GM06990 (cell line): ENCODE measurements around the gene SLC36A2.

Experiments used
- DNase-seq: peaks from one replicate; pipeline ENCODE4 v3.0.0-alpha.2; 2011; ENCODE audit not compliant: insufficient read length; ENCODE audit errors: extremely low read depth
- H3K27me3 ChIP-seq: replicated peaks from 2 replicates; pipeline ENCODE4 v1.6.0; 2011; ENCODE audit warnings: low read length; ENCODE audit not compliant: control insufficient read depth, insufficient read depth
- H3K36me3 ChIP-seq: 2 replicates; pipeline ENCODE4 v1.5.1; 2011; ENCODE audit warnings: low read length; ENCODE audit not compliant: control insufficient read depth, insufficient read depth
- H3K4me3 ChIP-seq: replicated peaks from 2 replicates; pipeline ENCODE4 v1.5.1; 2011; ENCODE audit warnings: low read depth, mild to moderate bottlenecking, control low read depth, low read length
- TF ChIP-seq, protein P1 (sequence below): IDR thresholded peaks from 2 replicates; pipeline ENCODE4 v1.5.1; 2011; ENCODE audit warnings: low read length, control low read depth, mild to moderate bottlenecking, inconsistent platforms; ENCODE audit not compliant: insufficient read depth, poor library complexity, severe bottlenecking

Gene SLC36A2

DNA sequence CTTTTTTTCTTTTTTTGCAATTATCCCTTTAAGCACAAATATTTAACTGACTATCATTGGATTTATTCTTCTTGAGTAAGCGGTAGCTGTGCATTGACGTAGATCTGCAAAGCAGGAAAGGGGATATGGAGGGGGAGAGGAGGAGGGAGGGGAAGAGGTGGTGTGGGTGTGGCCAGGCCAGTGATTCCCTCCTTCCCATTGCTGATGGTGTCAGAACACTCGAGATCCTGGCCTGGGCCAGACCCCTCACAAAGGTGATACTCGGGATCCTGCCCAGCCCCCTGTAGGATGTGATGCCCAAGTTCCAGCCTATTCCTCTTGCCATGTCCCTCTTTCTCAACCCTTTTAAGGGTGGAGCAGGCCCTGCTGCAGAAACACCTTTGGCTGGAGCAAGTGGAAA is 53.7 kb downstream of the SLC36A2 start:
- no peaks in the 10 kb centered on the region for H3K27me3 ChIP-seq
- no peaks in the 10 kb centered on the region for H3K36me3 ChIP-seq
- TF ChIP-seq, protein P1, sequence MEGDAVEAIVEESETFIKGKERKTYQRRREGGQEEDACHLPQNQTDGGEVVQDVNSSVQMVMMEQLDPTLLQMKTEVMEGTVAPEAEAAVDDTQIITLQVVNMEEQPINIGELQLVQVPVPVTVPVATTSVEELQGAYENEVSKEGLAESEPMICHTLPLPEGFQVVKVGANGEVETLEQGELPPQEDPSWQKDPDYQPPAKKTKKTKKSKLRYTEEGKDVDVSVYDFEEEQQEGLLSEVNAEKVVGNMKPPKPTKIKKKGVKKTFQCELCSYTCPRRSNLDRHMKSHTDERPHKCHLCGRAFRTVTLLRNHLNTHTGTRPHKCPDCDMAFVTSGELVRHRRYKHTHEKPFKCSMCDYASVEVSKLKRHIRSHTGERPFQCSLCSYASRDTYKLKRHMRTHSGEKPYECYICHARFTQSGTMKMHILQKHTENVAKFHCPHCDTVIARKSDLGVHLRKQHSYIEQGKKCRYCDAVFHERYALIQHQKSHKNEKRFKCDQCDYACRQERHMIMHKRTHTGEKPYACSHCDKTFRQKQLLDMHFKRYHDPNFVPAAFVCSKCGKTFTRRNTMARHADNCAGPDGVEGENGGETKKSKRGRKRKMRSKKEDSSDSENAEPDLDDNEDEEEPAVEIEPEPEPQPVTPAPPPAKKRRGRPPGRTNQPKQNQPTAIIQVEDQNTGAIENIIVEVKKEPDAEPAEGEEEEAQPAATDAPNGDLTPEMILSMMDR = no peak
- DNase-seq = no peak
- H3K4me3 ChIP-seq = no peak overlapping the region

DNA sequence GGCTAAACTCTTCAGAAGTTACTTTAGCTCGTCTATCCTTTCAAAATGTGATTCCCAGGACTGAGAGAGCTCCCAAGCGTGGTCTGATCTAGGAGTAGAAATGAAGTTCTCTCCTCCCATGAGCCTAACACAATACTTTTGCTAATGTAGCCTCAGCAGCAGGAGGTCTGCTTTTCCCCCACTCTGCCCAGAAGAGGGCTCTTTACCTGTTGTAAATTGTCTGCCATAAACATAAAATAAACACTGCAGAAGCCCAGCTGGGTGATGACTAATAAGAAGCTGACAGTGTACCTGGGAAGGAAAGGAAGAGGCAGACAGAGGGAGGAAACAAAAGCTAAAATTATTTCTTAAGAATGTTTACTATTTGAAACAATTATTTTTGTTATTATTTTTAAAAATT is 59.2 kb downstream of the SLC36A2 start:
- no peaks in the 10 kb centered on the region for H3K36me3 ChIP-seq
- H3K27me3 ChIP-seq = no peaks in the 10 kb centered on the region
- TF ChIP-seq, protein P1 = peak; percentile 47
- DNase-seq = no peak
- H3K4me3 ChIP-seq = no peak overlapping the region

DNA sequence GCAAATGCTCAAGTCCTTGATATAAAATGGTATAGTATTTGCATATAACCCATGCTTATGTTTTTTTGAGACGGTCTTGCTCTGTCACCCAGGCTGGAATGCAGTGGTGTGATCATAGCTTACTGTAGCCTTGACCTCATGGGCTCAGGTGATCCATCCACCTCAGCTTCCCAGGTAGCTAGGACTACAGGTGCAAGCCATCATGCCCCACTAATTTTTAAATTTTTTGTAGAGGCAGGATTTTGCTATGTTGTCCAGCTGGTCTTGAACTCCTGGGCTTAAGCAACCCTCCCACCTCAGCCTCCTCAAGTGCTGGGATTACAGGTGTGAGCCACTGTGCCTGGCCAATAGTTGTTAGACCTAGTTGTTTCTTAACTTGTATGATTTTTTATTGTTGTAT is 61.1 kb downstream of the SLC36A2 start:
- Histone ChIP-seq H3K36me3 (no peaks in the 10 kb centered on the region), H3K27me3 (no peaks in the 10 kb centered on the region), H3K4me3 (no peak overlapping the region)
- DNase-seq = no peak
- TF ChIP-seq, protein P1 = no peak

DNA sequence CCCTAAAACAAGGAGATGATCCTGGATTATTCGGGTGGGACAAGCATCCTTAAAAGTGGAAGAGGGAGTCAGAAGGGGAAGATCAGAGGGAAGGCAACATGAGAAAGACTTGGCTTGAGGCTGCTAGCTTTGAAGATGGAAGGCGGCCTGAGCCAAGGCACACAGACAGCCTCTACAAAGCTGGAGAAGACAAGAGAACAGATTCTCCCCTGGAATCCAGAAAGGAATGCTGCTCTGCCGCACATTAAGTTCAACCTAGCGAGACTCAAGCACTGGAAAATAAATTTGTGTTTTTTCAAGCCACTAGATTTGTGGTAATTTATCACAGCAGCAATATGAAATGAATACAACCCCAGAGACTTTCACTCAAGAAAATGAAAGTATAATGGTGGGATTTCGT is 61.7 kb downstream of the SLC36A2 start:
- DNase-seq = no peak
- TF ChIP-seq, protein P1 = no peak
- no peaks in the 10 kb centered on the region for H3K27me3 ChIP-seq
- H3K4me3 ChIP-seq = no peak overlapping the region
- H3K36me3 ChIP-seq = no peaks in the 10 kb centered on the region

DNA sequence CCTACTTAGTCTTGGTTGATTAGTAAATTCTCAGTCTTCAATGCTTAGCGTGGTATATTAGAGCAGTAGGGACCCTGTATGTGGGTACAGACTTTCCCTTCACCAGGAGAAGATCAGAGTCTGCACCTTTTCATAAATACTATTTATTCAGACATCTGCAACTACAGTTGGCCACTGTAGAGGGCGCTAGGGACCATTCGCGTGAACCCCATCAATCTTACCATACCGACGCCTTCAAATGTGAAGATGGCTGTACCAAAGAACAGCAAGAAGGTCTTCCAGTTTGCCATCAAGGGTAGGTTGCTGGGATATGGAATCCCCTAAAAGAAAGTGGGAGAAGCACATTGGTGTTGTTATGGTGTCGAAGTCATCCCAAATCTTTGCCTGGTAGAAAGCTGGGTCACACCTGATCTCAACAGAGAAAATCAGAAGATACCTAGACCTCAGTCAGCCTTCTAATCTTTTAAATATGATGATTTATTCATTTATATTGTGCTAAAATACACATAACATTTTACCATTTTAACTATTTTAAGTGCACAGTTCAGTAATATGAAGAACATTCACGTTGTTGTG is 62.9 kb downstream of the SLC36A2 start:
- no peak for DNase-seq
- Histone ChIP-seq H3K36me3 (no peaks in the 10 kb centered on the region), H3K27me3 (no peaks in the 10 kb centered on the region), H3K4me3 (no peak overlapping the region)
- TF ChIP-seq, protein P1 = peak; percentile 61
